ENCODE measurements around the gene UNC5A. TPM values are rescaled to one million over a fixed set of nuclear protein-coding genes. Genes with fewer than 3 reads are reported as not detected.

UNC5A gene
- total RNA-seq, 1 donor from 2014 or later = 5.6 TPM

GRCh38 chr5:176792655-176793342, 17.6 kb upstream of the UNC5A start:
- Mint-ChIP-seq H3K9me3 (ENCODE audit: unreplicated experiment) (peaks cover 6% of the 10 kb centered on the region), H3K27ac (ENCODE audit: unreplicated experiment) (no peak overlapping the region), H3K27me3 (ENCODE audit: unreplicated experiment) (peaks cover 5% of the 10 kb centered on the region), H3K36me3 (ENCODE audit: unreplicated experiment) (no peaks in the 10 kb centered on the region), H3K4me1 (ENCODE audit: low read depth, unreplicated experiment) (peaks cover 8% of the 10 kb centered on the region), H3K4me3 (ENCODE audit: unreplicated experiment) (no peak overlapping the region)
- DNase-seq = no peak
- TF ChIP-seq, protein P1, sequence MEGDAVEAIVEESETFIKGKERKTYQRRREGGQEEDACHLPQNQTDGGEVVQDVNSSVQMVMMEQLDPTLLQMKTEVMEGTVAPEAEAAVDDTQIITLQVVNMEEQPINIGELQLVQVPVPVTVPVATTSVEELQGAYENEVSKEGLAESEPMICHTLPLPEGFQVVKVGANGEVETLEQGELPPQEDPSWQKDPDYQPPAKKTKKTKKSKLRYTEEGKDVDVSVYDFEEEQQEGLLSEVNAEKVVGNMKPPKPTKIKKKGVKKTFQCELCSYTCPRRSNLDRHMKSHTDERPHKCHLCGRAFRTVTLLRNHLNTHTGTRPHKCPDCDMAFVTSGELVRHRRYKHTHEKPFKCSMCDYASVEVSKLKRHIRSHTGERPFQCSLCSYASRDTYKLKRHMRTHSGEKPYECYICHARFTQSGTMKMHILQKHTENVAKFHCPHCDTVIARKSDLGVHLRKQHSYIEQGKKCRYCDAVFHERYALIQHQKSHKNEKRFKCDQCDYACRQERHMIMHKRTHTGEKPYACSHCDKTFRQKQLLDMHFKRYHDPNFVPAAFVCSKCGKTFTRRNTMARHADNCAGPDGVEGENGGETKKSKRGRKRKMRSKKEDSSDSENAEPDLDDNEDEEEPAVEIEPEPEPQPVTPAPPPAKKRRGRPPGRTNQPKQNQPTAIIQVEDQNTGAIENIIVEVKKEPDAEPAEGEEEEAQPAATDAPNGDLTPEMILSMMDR (IDR thresholded peaks at IDR 0.05; ENCODE audit: partially characterized antibody, unreplicated experiment) = no peak

DNA sequence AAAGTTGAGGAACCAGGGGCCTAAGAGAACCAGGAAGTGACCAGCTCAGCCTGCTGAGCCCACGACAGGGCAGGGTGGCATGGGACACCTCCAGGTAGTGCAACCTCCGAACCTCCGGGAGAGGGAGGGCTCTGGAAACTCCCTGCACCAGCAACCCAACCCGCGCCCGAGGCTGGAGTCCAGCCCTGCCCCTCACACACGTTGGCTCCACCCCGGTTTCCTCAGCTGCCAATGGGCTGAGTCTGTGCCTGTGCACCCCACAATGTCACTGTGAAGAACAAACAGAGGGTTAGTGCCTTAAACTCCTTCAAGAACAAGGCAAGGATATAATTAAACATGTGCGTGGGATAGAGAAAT, 17.0 kb upstream of the UNC5A start:
- Mint-ChIP-seq H3K9me3 (ENCODE audit: unreplicated experiment) (peaks cover 6% of the 10 kb centered on the region), H3K36me3 (ENCODE audit: unreplicated experiment) (no peaks in the 10 kb centered on the region), H3K27ac (ENCODE audit: unreplicated experiment) (no peak overlapping the region), H3K4me3 (ENCODE audit: unreplicated experiment) (no peak overlapping the region), H3K4me1 (ENCODE audit: low read depth, unreplicated experiment) (peaks cover 8% of the 10 kb centered on the region), H3K27me3 (ENCODE audit: unreplicated experiment) (peaks cover 5% of the 10 kb centered on the region)
- TF ChIP-seq, protein P1 (IDR thresholded peaks at IDR 0.05; ENCODE audit: partially characterized antibody, unreplicated experiment) = no peak
- no peak for DNase-seq

DNA sequence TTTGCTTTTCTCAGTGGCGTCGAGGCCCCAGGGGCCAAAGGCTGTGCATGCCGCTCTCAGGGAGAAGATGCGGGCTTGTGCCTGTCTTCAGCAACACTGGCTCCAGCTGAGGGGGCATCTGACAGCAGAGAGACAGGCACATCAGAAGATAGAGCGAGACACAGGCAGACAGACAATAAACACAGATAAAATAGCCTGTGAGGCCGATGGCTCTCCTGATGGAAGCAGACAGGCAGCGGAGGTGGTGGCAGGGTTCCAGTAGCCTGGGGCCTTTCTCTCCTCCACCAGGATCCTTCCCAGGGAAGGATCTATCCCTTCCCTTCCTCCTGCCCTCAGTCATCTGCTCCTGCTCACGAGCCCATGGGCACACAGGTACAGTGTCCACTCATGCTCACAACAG, 16.6 kb upstream of the UNC5A start:
- TF ChIP-seq, protein P1 (IDR thresholded peaks at IDR 0.05; ENCODE audit: partially characterized antibody, unreplicated experiment) = no peak
- Mint-ChIP-seq H3K4me3 (ENCODE audit: unreplicated experiment) (no peak overlapping the region), H3K27me3 (ENCODE audit: unreplicated experiment) (peaks cover 5% of the 10 kb centered on the region), H3K36me3 (ENCODE audit: unreplicated experiment) (no peaks in the 10 kb centered on the region), H3K4me1 (ENCODE audit: low read depth, unreplicated experiment) (peaks cover 8% of the 10 kb centered on the region), H3K9me3 (ENCODE audit: unreplicated experiment) (peaks cover 6% of the 10 kb centered on the region), H3K27ac (ENCODE audit: unreplicated experiment) (no peak overlapping the region)
- DNase-seq = no peak

- H3K27me3 Mint-ChIP-seq (ENCODE audit: unreplicated experiment) = peaks cover 5% of the 10 kb centered on the region
- DNase-seq = no peak
- peaks cover 1% of the 10 kb centered on the region for H3K9me3 Mint-ChIP-seq (ENCODE audit: unreplicated experiment)
- peaks cover 8% of the 10 kb centered on the region for H3K4me1 Mint-ChIP-seq (ENCODE audit: low read depth, unreplicated experiment)
- H3K27ac Mint-ChIP-seq (ENCODE audit: unreplicated experiment) = peak overlapping the region; percentile 1
- TF ChIP-seq, protein P1 (IDR thresholded peaks at IDR 0.05; ENCODE audit: partially characterized antibody, unreplicated experiment) = no peak
- no peaks in the 10 kb centered on the region for H3K36me3 Mint-ChIP-seq (ENCODE audit: unreplicated experiment)
- H3K4me3 Mint-ChIP-seq (ENCODE audit: unreplicated experiment) = no peak overlapping the region
Observed at GRCh38 chr5:176794509-176794908, 15.8 kb upstream of the UNC5A start.

GRCh38 chr5:176796411-176796810, 13.9 kb upstream of the UNC5A start:
- Mint-ChIP-seq H3K36me3 (ENCODE audit: unreplicated experiment) (no peaks in the 10 kb centered on the region), H3K27me3 (ENCODE audit: unreplicated experiment) (peaks cover 5% of the 10 kb centered on the region), H3K27ac (ENCODE audit: unreplicated experiment) (no peak overlapping the region)

More at GRCh38 chr5:176796411-176796810, 13.9 kb upstream of the UNC5A start:
- Mint-ChIP-seq H3K4me3 (ENCODE audit: unreplicated experiment) (no peak overlapping the region), H3K9me3 (ENCODE audit: unreplicated experiment) (peaks cover 1% of the 10 kb centered on the region), H3K4me1 (ENCODE audit: low read depth, unreplicated experiment) (peaks cover 8% of the 10 kb centered on the region)
- no peak for DNase-seq
- TF ChIP-seq, protein P1 (IDR thresholded peaks at IDR 0.05; ENCODE audit: partially characterized antibody, unreplicated experiment) = no peak

Data from glutamatergic neuron (in vitro differentiated cells).